GM21528 (cell line): ENCODE results near the gene ATP10A.

ENCODE experiments used
- ATAC-seq: cut with Tn5 transposase; IDR thresholded peaks from one replicate; pipeline ENCODE4 v1.9.1; 2021; ENCODE audit warnings: mild to moderate bottlenecking, moderate library complexity; ENCODE audit not compliant: unreplicated experiment, low FRiP score

ATP10A gene

DNA sequence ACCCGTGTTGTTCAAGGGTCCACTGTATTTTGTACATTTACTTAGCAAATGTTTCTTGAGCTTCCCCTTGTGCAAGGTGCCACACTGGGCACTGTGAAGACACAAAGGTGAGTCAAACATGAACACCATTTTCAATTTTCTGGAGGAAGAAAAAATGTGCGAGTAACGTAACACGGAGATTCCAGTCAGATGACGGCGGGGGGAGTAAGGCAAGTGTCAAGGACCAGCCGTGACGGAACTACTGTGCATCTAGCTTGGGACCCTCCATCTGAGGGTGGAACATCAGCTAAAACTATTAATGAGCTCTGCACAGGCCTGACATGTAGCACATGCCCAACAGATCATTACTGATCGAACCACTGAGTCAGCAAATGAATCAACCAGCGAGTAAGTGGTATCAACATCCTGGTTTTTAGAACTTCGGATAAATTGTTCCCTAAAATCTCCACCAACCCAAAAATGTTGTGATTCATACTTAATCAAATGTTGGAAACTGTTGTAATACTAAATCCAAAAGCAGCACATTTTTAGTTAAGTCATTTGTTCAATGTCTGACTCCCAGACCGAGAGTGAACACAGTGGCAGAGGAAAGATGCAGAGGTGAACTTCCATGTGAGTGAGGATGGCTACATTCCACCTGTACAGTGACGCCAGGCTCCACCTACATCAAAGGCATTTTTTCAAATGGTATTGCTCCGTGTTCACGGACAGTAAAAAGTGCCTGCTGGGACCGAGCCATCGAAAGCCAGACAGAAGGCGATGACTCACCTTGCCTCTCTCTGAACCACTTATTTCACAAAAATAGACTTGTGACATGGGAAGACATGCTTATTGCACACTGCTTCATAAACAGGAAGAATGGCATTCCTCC, 172.2 kb downstream of the ATP10A start:
- ATAC-seq = no peak

DNA sequence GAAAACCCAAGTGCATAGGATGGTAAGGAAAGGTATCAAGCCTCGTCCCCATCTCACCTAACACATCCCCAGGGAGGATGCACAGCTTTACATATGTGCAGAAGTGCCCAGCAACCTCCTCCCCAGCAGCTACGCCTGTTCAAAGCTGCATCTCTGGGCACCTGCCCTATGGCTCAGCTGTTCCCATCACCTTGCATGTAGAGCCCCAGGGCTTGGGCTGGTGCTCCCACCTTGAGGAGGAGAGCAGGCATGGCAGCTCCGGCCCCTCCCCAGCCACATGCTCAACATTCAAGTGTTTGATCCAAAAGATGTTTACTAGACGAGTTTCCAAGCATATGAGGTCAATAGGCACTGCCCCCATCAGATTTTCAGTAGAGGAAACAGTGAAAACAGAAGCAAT, 173.5 kb downstream of the ATP10A start:
- ATAC-seq = no peak

DNA sequence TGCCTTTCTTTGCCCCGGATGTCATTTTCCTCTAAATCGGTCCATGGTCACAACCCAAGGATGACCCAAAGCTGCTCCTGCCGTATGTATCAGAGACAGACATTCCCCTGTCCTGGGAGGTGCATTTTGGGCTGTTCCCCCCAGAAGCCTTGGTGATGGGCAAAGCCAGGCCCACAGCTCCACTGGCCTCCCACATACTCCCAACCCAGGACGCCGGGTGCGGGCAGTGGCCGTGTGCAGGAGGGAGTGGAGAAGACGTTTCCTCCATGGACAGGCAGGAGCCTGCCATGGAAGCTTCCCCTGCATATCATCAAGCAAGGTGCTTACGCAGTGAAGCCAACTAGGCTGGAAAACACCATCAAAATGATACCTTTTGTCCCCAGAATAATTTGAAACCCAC, 175.0 kb downstream of the ATP10A start:
- no peak for ATAC-seq

DNA sequence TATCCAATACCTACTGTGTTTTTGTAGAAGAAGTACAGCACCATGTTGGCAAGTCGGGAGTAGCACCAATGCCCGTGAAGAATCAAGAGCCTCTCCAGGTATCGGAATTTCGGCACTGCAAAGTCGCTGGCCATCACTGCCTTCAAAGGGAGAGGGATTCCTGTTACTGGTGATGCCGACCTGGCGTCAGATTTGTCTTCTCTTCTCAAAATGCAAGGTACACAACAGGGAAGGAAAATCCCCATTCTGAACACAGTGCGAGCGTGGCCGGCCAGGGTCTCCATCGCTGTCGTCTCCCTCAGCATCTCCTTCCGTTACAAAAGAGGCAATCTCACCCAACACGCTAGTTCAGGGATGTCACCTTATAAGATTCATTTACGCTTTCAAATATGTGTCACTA, 175.4 kb downstream of the ATP10A start:
- ATAC-seq = no peak

DNA sequence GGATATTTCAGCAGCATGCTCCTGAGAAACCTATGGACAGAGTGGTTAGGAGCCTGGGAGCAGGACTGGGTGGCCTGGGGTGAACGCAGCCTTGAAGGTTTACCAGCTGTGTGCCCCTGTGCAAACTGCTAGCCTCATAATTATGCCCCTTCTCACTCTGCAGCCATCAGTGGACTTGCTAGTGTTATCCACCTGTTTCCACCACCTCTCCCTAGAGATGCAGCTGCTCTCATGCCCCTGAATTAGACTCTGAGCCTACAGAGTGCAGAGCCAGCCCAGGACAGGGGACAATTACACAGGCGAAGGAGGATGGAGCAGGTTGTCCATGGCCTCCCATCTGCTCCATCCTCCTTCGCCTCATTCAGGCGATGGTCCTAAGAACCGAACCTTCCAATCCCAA, 175.9 kb downstream of the ATP10A start:
- ATAC-seq = no peak

DNA sequence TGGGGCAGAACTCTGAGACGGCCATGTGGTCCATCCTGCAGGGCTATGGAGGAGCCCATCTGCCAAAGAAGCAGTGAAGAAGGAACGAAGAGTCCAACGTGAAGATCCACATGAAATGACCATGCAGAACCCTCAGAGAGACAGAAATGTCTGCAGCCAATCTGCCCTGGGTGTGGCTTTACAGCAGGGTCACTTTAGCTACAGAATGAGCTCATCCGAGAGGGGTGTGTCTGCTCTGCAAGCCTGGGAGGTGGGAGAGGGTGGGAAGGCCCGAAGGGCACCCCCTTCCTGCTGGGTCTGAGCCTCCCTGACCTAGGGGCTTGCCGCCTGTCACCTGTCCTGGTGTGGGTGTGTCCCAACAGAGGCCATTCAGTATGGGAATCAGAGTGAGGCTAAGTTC, 176.3 kb downstream of the ATP10A start:
- no peak for ATAC-seq

DNA sequence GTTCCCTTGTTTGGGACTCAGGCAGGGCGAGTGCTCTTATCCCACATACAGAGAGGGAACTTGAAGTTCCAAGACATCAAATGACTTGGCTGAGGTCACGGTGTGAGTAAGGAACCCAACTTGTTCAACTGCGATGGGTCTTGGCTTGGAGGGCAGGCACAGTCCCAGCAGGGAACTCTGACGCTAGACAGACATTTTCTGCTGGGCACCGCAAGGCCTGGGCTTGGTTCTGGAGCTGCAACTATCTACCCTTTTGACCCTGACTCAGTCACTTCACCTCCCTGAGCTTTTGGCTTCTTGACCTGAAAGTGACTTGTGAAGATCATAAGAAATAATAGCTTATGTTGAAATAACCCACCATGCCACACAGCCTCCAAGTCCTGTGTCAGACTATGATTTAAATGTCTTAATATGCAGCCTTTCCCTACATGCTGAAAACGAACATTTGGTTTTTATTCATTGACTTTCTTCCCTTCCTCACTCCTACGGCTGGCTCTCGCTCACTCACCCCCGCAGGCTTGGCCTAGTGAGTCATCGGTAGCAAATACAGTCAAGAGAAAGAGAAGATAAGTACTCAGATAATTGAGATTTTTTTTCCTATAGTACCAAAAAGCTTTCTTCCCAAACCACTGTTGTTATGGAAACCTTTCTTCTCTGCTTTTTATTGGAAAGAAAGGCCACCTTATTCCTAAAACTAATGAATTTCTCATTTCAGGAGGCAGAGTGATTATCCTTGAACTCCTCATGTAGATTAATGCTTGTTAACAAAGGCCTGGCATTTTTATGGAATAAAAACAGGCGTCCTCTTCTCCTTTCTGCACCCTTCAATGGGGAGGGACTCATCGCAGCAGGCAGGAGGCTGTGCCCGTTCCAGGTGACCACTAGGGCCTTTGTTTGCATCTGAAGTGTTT, 178.4 kb downstream of the ATP10A start:
- ATAC-seq = no peak

DNA sequence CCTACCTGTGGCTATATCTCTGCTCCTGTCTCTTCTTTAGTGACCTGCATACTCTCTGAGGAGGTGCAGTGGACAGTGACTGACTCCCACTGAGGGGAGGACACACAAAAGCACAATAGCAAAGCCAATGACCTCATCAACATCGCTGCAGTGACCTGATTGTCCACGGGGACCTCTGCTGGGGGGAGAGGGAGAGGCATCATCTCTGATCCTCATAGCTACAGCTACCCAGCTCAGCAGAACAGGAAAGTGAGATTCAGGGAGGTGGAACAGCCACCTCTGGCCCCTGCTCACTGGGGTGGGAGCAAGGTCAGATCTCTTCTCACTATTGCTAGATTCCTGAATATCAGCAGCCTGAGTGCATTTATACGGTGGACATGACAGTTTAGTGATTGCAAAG, 179.2 kb downstream of the ATP10A start:
- no peak for ATAC-seq

DNA sequence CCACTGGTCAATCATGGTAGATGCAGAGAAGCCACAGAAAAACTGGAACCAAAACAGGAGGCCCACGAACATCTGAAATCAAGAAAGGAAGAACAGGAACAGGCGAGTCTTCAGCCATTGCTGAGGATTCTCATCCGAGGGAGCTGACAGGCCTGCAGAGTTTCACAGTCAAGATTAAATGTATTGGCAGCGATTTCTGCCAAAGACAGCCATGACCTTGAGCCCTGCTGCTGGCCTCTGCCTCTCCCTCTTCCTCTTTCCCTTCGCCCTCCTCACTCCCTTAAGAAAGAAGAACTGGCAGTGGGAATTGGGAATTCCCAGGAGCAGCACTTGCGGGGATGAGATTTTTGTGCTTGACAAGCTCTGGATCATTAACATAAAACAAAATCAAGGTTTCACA, 179.7 kb downstream of the ATP10A start:
- no peak for ATAC-seq

DNA sequence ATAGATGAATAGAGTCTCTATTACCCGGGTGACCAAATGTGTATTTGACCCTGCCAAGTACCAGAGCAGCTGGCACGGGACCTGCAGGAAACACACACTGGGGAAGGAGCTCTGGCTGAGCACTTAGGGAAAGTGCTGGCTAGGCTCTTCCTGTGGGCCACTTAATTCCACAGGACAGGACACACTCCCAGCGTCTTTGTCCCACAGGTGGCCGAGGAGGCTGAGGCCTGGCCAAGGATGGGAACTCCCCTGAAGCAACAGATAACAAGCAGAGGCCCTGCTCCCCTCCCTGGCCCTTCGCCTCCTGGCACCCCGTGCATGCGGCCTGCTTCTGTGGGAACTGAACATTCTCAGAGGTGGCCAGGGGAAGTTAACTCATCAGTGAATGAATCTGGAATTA, 180.8 kb downstream of the ATP10A start:
- no peak for ATAC-seq

DNA sequence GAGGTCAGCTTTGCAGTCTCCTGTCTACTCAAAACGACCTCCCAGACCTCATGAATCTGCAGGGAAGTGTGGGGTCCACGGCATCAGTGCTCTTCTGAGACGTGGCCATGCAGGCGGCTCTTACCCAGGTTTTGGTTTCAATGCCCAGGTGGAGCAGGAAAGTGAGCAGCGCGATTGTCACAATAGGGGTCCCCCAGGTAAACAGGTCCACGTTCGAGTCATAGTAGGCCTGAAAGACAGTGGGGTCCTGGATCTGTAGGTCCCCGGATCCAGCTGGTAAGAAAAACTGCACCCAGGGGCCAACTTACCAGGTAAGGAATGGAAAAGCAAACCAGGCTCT, 182.5 kb downstream of the ATP10A start:
- no peak for ATAC-seq

DNA sequence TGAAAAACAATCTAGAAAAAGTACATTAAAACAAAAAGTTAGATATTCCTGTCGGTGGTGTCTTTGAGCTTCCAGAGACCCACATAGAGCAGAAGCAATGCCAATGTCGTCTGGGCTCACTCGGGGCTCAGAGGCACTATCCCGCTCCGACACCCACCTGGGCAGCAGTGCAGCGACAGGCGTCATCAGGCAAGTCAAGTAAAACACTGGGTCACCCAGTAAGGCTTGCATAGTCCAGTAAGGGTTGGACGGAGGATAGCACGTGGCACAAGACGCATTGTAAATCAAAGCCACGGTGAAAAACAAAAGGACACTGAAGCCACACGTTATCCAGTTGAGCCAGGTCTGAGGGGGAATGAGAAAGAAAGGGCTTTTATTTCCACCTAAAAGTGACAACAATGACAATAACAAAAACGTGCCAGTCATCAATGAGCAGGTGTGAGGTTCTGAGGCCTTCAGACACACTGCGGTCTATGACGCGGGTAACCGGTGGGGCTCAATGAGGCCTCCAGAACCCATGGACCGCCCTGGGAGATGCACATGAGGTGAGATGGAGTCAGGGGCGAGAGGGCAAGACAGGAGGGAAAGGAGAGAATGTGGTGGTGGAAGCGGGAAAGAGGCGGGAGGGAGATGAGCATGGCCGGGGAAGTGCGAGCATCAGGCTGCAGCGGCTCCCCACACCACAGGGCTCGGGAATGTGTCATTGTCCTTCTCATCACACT, 183.0 kb downstream of the ATP10A start:
- no peak for ATAC-seq

DNA sequence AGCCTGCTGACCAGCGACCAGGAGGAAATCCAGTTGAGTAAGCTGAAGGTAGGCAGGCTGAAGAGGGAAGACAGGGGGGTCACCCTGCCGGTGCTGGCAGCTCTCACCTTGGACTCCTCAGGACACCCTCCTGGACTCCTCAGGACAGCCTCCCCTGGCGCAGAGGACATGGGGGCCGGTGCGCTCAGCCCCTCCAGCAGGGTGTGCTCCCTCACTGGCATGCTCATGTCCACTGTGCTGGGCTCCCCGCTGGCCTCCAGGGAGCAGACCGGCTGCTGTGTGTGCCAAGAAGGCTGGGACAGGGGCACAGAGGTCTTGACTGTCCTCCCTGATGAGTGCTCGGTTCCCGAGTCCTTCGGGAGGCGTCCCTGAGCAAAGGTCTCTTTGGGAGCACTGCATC, 183.6 kb downstream of the ATP10A start:
- no peak for ATAC-seq

DNA sequence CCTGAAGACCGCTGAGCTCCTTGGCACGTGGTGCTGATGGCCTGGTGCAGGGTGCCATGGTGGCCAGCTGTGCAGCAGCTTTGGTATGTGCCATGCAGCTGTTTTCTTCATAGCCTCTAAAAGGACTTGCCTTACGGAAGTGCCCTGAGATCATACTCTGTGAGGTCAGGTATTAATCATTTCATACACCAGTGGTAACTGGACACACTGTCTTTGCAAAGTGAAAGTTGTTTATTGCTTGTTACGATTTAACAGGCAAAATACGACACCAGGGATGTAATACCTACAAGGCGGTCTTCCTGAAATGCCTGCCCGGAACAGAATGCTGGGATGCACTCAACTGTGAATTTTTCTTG, 184.6 kb downstream of the ATP10A start:
- no peak for ATAC-seq

DNA sequence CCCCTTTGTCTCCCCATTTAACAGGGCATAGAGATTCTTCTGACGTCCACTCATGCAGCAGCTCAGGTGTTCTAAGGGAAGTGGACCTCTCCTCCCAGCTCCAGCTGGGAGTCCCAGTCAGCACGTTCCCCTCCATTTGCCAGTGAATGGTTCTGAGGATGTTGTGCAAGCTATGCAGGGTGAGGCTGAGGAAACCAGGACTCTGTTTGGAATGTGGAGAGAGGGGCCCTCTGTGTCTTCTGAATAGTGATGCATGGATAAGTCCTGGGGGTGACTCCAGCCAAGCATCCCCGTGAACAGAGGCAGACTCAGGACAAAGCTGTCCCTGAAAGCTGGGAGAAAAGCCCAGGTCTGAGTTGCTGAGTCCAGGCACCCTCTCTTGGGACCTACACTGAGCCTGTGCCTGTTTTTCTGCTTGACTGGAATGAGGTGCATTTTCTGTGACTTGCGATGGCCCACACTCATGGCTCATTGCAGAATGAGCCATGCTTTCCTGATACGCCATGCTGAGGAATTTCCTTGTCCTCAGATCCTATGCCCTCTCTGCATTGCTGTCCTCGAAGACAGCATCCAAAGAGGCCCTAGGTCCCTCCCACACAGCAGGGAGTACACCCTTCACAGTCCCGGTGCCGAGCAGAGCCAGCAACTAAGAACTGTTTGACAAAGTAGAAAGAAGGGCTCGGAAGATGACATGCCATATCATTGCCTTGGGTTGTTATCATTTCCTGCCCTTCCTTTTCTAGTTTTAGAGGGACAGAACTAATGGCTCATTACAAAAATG, 185.2 kb downstream of the ATP10A start:
- no peak for ATAC-seq

DNA sequence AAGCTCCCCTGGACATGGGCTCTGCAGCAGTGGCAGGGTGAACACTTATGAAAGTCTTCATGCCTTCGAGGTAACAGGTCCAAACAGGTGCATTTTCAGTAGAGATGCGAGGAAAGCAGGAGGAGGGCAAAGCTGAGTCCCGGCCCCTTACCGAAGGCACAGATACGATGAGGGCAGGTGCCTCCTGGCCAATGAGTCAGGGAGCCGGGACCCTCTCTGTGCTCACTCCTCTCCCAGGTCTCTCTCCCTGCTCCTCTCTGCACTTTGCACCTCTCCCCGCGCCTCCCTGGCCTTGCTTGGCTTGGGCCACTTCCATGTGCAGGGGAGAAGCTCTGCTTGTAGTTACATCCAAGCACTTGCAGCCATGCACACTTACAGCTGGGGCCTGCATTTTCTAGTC, 187.1 kb downstream of the ATP10A start:
- no peak for ATAC-seq

DNA sequence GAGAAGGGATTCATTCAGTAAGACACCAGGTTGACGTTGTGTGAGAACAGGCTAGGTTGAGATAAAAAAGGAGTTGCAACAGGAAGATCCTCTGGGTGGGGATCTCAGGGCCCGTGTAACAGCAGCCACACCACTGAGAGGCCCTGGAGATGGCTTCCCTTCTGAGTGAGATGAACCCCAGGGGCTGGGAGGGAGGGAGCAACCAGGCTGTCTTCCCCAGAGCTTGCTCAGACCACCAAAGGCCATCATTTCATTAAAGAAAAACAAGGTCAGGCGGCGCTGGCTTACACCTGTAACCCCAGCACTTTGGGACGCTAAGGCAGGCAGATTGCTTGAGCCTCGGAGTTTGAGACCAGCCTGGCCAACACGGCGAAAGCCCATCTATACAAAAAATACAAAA, 187.7 kb downstream of the ATP10A start:
- no peak for ATAC-seq

DNA sequence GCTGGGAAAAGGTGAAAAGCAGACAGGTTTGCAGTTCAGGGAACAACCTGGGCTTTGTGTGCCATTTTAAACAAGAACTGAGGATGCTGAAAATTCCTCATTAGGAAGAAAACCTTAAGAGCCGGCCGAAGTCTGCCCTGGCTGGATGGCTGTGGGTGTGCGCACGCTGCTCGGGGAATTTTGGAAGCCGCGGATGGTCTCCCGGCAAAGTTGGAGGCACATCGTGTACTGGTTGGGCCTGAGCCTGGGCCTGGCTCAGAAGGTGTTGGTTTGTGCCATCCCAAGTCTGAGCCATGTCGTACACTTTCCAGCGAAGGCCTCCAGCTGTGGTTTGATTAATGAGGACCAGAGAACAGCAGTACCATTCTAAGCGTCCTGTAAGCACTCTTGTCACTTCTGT, 188.2 kb downstream of the ATP10A start:
- ATAC-seq = no peak

DNA sequence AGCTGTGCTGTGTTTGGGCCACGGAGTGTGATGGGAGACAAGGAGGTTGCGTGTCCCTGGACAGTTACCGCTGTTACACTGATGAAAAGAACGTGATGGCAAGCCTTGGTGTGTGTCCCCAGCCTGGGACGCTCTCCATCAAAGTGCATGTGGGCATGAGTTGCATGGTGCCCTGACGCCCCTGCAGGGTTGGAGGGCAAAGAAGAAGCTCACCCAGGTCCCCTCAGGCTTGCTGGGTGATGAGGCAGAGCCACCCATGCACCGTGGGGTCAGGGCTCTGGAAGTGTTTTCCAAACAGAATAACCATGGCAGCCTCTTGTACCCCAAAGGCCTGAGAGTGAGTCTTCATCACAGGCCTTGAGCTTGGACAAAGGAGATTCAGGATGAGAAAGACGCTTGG, 189.2 kb downstream of the ATP10A start:
- no peak for ATAC-seq

DNA sequence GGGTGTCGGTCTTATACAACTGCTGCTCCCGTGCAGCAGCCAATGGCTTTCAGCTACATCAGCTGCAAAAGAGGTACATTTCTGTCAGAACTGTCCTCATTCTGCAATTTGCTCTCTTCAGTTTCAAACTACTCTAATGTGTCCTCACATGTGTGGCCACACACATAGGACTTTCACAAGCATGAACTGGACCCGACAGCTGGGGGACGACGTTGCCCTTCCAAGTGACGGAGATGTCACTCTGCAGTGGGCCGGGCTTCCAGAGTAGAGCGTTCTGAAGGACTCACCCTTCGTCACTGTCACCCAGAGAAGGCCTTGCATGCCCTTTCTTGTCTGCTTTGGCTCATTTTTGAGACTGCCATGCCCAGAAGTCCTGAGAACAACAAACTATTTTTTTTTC, 189.8 kb downstream of the ATP10A start:
- no peak for ATAC-seq

DNA sequence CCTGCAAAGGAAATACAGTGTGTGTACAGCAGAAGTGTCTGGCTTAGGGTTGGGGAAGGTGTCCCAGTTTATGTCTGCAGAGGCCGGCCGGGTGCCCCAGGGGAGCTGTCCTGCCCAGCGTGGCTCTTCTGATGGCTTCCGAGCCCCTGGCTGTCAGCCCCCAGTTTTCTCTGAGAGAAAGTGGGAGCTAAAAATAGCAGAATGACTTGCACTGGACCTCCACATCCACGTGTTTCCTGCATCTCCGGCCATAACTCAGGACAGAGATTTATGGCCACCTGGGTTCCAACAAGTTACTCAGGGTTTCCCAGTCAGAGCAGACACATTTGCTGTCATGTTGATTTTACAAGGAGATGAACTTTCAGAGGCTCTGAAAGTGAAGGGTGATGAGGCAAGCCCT, 192.0 kb downstream of the ATP10A start:
- ATAC-seq = no peak
